Progenitor cell of endocrine pancreas (in vitro differentiated cells): ENCODE results near the gene LHX3. TPM values are rescaled to one million over a fixed set of nuclear protein-coding genes. Genes with fewer than 3 reads are reported as not detected.

Source experiments
- DNase-seq: peaks from one replicate; pipeline ENCODE4 v3.0.0; 2021; ENCODE audit warnings: low spot score; ENCODE audit not compliant: unreplicated experiment
- H3K27ac Mint-ChIP-seq: 2 replicates; pipeline ENCODE4 v1.8.0; 2021; ENCODE audit warnings: mild to moderate bottlenecking, moderate library complexity, mixed read lengths
- H3K27me3 Mint-ChIP-seq: 2 replicates; pipeline ENCODE4 v1.8.0; 2021; ENCODE audit warnings: mixed read lengths
- H3K36me3 Mint-ChIP-seq: 2 replicates; pipeline ENCODE4 v1.8.0; 2022; ENCODE audit warnings: mixed read lengths; ENCODE audit not compliant: insufficient read depth
- H3K4me1 Mint-ChIP-seq: 2 replicates; pipeline ENCODE4 v1.8.0; 2021; ENCODE audit warnings: low read depth, mixed read lengths
- H3K4me3 Mint-ChIP-seq: 2 replicates; pipeline ENCODE4 v1.8.0; 2021; ENCODE audit warnings: low read depth, mild to moderate bottlenecking, moderate library complexity, mixed read lengths
- H3K9me3 Mint-ChIP-seq: 2 replicates; pipeline ENCODE4 v1.8.0; 2021; ENCODE audit warnings: low read depth, mixed read lengths
- total RNA-seq: library from RNA; stranded (reverse); gene quantifications from 2 replicates; pipeline ENCODE4 v1.2.1, GENCODE V29; 2021
- TF ChIP-seq, protein P1 (sequence below): fragments of 200-600 bp; sonication (generic); IDR thresholded peaks from one replicate; pipeline ENCODE4 v1.5.0; 2021; ENCODE audit warnings: antibody characterized with exemption, mild to moderate bottlenecking; ENCODE audit not compliant: unreplicated experiment

The LHX3 gene
- total RNA-seq, 1 donor from 2014 or later: not detected

DNA sequence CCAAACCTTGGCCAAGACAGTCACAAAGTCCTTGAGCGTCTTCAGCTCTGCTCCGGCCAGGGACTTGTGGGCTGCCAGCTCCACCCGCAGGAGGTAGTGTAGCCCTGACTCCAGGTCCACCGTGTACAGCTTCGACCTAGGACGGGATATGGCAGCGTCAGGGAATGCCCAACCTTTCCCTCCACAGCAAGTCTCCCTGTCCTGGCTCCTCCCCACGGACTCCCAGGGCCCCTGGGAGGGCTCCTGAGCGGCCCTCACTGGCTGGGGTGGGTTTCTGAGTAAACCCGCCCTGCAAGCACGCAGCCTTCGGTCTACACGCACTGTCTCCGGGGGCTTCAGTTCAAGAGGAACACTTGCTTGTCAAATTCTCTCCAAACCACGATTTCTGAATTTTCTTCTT lies 13.7 kb upstream of the LHX3 start:
- TF ChIP-seq, protein P1, sequence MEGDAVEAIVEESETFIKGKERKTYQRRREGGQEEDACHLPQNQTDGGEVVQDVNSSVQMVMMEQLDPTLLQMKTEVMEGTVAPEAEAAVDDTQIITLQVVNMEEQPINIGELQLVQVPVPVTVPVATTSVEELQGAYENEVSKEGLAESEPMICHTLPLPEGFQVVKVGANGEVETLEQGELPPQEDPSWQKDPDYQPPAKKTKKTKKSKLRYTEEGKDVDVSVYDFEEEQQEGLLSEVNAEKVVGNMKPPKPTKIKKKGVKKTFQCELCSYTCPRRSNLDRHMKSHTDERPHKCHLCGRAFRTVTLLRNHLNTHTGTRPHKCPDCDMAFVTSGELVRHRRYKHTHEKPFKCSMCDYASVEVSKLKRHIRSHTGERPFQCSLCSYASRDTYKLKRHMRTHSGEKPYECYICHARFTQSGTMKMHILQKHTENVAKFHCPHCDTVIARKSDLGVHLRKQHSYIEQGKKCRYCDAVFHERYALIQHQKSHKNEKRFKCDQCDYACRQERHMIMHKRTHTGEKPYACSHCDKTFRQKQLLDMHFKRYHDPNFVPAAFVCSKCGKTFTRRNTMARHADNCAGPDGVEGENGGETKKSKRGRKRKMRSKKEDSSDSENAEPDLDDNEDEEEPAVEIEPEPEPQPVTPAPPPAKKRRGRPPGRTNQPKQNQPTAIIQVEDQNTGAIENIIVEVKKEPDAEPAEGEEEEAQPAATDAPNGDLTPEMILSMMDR: peak; percentile 11
- no peak for DNase-seq
- H3K36me3 Mint-ChIP-seq: peaks cover 23% of the 10 kb centered on the region
- H3K27me3 Mint-ChIP-seq: no peaks in the 10 kb centered on the region
- no peaks in the 10 kb centered on the region for H3K4me1 Mint-ChIP-seq
- H3K27ac Mint-ChIP-seq: no peak overlapping the region
- H3K9me3 Mint-ChIP-seq: no peaks in the 10 kb centered on the region
- no peak overlapping the region for H3K4me3 Mint-ChIP-seq

DNA sequence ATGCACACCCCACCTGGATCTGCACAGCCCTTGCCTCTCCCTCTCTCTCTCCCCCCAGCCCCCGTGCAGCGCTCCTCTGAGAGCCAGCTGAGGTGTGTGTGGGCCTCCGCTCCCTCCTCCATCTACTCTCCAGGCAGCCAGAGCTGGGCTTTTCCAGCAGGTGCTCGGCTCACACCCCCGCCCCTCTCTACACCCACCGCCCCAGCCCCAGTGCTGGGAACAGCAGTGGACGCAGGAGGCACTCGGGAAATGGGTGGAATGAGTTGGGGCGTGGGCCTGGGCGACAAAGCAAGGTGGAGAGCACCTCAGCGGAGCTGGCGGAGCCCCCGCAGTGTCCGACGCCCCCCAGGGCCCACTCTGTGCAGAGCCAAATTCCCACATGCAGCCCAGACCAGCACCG lies 13.3 kb upstream of the LHX3 start:
- Mint-ChIP-seq H3K9me3 (no peaks in the 10 kb centered on the region), H3K4me1 (no peaks in the 10 kb centered on the region), H3K4me3 (no peak overlapping the region), H3K27me3 (no peaks in the 10 kb centered on the region), H3K27ac (no peak overlapping the region), H3K36me3 (peaks cover 20% of the 10 kb centered on the region)
- TF ChIP-seq, protein P1: no peak
- no peak for DNase-seq

DNA sequence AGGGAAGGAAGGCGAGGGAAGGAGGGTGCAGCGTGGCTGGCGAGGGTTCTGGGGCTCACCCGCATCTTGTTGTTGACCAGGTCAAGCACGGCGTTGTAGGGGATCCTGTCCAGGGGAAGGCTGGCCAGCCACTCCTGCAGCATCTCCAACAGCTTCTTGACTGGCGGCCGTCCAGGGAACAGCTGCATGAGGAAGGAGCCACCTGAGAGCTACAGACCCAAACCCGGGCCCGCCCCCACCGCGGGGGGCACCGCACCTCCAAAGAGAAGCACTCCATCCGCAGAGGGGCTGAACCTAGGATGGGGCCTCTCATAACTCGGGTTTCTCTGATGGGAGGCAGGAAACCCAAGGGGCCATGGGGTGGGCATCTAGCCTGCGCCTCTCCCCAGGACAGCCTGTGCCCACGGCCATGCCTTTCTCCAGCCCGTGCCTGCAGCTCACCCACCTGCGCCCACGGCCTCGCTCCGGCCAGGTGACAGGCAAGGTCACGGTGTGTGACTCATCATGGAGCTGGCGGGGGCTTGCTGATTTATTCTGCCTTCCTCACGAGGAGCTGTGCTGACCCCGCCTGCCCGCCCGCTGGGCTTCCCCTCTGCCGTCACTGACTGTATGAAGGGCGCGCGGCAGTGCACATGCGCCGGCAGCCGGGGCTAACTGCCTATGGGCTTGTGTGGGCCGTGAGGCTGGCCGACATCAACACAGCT lies 11.8 kb upstream of the LHX3 start:
- peaks cover 18% of the 10 kb centered on the region for H3K36me3 Mint-ChIP-seq
- no peak overlapping the region for H3K27ac Mint-ChIP-seq
- DNase-seq: no peak
- H3K4me1 Mint-ChIP-seq: no peaks in the 10 kb centered on the region
- TF ChIP-seq, protein P1: no peak
- H3K4me3 Mint-ChIP-seq: no peak overlapping the region
- H3K27me3 Mint-ChIP-seq: no peaks in the 10 kb centered on the region
- no peaks in the 10 kb centered on the region for H3K9me3 Mint-ChIP-seq

DNA sequence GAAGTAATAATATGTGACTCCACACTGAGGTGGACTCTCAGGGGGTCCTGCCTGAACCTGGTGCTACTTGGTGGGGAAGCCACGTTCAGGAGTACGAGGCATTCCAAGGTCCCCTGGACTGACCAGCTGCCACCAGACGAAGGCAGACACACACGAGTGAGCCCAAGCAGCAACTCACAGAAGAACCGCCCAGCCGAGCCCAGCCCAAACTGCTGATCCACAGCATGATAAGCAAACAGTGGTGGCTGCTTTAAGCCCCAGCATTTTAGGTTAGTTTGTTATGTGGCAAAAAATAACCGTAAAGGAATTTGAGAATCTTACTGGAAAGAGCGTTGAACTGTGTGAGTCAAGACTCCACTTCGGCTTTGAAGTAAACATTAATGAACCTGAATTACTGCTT lies 8.8 kb upstream of the LHX3 start:
- H3K9me3 Mint-ChIP-seq: no peaks in the 10 kb centered on the region
- no peak for DNase-seq
- no peak overlapping the region for H3K4me3 Mint-ChIP-seq
- peaks cover 16% of the 10 kb centered on the region for H3K36me3 Mint-ChIP-seq
- H3K27ac Mint-ChIP-seq: no peak overlapping the region
- H3K4me1 Mint-ChIP-seq: no peaks in the 10 kb centered on the region
- no peaks in the 10 kb centered on the region for H3K27me3 Mint-ChIP-seq
- TF ChIP-seq, protein P1: no peak

DNA sequence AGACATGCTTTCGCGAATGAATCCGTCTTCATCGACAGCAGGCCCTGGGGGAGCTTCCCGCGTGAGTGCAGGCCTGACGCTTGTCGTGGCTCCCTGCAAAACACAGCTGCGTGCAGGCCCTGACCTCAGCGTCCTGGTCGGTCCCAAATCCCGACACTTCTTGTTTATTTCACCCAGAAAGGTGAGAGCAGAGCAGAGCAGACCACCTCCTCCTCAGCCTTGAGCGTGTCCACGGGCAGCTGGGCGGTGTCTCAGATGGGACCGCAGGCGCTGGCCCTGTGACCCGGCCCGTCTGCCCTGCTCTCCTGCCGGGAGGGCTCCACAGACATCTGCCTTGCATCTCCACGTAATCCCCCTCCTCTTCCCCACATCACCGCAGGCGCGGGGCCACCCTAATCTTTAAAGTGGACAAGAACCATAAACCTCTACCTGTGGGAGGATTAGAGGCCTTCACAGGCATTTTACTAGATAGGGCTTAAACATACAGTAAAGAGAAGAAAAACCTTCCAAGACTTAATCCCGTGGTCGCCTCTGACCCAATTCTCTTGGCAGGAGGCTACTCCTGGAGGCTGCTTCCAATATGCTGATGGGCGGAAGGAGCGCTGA lies 7.5 kb upstream of the LHX3 start:
- Mint-ChIP-seq H3K9me3 (no peaks in the 10 kb centered on the region), H3K27me3 (no peaks in the 10 kb centered on the region), H3K4me1 (no peaks in the 10 kb centered on the region), H3K27ac (no peak overlapping the region), H3K36me3 (peaks cover 16% of the 10 kb centered on the region), H3K4me3 (no peak overlapping the region)
- TF ChIP-seq, protein P1: no peak
- no peak for DNase-seq
